Forelimb muscle (tissue), 1 donor: ENCODE measurements around the gene PLAAT4. TPM values are rescaled to one million over a fixed set of nuclear protein-coding genes. Genes with fewer than 3 reads are reported as not detected.
"Not testable (repeated sequence)": the region's sequence is repeated elsewhere in the genome, so short reads cannot be mapped to it uniquely, and the experiment has no call there.

Source experiments
- DNase-seq: peaks from one replicate; pipeline ENCODE4 v3.0.0-alpha.2; 2013; ENCODE audit warnings: low read depth
- polyA plus RNA-seq: library from polyadenylated mRNA; unstranded; fragments of 120-200 nt; gene quantifications from one replicate; pipeline ENCODE4 v1.2.1, GENCODE V29; 2013; ENCODE audit not compliant: insufficient read length

Gene PLAAT4
- polyA plus RNA-seq, 1 donor, result 2.9 TPM

- DNase-seq, result no peak
Observed at GRCh38 chr11:63537293-63538101, 889 bp downstream of the PLAAT4 start.

DNA sequence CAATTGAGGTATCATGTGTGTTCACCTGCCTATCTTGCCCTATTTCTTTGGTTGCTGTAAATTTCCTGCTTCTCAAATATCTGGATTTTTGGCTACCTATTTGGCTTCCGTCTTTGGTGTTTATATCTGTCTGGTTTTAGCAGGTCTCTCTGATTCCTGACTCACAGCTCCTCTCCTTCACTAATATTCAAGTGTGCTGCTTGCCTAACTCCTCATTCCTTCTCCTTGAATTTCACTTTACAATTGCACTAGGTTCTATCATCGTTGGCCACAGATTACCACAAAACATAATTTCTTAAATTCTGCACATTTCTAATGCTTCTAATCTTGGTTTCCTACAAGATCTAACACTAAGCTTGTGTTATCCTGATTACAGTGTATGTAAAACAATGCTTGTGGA lies 5.9 kb downstream of the PLAAT4 start:
- DNase-seq, result not testable (repeated sequence)

- DNase-seq, result no peak
Observed at GRCh38 chr11:63543711-63544110, 7.1 kb downstream of the PLAAT4 start.

DNA sequence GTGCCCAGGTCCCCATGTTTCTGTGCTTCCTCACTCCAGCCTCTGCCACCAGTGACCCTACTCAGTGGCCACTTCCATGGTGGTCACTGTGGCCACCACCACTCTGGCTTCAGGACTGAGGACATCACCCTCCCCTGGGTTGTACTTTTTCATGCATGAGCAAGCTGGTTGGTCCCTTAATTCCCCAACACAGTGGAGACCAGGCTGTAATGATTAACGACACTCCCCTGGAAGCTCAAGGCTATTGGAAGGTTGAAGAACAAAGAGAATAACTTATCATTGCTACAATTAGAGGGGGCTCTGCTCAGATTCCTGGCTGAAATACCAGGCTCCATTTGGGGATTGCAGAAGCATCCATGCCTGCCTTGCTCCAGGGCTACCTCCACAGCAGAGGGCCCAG lies 10.5 kb downstream of the PLAAT4 start:
- no peak for DNase-seq

DNA sequence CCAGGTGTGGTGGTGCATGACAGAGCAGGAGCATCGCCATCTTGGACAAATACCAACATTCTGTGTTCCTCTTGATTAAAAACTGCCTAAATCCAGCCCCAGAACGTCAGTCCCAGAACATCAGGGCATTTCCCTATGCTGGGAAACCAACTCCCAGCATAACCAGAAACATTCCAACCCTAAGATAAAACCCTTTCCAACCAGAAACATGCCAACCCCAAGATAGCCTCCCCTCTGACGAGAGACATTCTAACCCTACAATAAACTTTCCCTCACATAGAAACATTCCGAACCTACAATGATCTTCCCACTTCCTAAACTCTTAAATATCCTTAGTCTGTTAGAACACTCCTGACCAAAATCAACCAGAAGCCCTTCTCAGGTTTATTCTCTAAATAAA lies 11.6 kb downstream of the PLAAT4 start:
- DNase-seq, result no peak

- DNase-seq, result no peak
Observed at GRCh38 chr11:63549411-63549810, 12.8 kb downstream of the PLAAT4 start.

- DNase-seq, result not testable (repeated sequence)
Observed at GRCh38 chr11:63550156-63550700, 13.6 kb downstream of the PLAAT4 start.

GRCh38 chr11:63551091-63551888 lies 14.7 kb downstream of the PLAAT4 start:
- DNase-seq, result no peak

DNA sequence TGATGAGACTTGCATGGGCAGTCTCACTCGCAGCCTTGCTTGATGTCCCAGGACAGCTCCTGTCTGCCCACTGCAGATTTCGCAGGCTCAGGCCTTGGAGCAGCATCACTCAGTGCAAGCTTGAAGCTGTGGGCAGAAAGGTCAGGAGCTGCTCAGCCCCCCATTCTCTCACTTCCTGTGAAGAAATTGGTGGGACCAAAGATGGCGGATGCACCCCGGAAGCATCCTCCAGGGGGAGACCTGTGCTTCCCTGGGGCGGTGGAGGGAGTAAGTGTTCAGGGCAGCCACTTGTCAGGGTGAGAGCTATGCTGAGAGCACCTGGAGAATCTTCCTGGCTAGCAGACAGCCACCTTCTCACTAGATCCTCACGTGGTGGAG lies 15.3 kb downstream of the PLAAT4 start:
- DNase-seq, result no peak

DNA sequence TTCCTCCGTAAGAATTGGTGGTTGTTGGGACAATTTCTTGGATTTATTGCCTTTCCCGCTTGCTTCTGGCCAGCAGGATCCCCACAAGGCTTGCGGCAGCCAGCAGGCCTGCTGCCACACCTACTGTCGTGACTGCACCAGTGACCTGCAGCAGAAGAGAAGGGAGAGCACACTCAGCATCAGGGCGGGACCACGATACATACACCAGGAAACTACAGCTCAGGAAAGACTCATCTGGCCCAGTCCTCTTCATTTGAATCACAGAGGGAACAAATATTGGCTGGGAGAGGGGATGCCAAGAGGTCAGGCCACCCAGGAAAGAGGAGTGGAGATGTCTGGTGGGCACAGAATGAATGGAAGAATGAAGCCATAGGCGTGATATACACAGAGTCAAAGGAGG lies 16.3 kb downstream of the PLAAT4 start:
- DNase-seq, result no peak

- no peak for DNase-seq
Observed at GRCh38 chr11:63553759-63554158, 17.2 kb downstream of the PLAAT4 start.

GRCh38 chr11:63554877-63555223 lies 18.2 kb downstream of the PLAAT4 start:
- no peak for DNase-seq

- no peak for DNase-seq
Observed at GRCh38 chr11:63556404-63557013, 19.9 kb downstream of the PLAAT4 start.

DNA sequence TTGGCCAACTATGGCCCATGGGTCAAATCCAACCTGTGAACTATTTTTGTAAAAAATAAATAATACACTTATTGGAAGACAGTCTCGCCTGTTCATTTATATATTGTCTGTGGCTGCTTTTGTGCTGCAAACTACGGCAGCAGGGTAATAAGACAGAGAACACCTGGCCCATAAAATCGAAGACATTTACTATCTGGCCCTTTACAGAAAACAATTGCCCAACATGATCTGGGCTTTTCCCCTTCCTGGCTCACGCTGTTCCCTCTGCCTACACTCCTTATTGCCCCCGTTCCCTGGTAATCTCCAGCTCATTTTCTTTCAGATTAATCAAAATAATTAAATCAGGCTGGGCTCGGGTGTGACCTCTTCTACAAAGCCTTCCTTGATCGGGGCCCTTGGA lies 21.0 kb downstream of the PLAAT4 start:
- no peak for DNase-seq

DNA sequence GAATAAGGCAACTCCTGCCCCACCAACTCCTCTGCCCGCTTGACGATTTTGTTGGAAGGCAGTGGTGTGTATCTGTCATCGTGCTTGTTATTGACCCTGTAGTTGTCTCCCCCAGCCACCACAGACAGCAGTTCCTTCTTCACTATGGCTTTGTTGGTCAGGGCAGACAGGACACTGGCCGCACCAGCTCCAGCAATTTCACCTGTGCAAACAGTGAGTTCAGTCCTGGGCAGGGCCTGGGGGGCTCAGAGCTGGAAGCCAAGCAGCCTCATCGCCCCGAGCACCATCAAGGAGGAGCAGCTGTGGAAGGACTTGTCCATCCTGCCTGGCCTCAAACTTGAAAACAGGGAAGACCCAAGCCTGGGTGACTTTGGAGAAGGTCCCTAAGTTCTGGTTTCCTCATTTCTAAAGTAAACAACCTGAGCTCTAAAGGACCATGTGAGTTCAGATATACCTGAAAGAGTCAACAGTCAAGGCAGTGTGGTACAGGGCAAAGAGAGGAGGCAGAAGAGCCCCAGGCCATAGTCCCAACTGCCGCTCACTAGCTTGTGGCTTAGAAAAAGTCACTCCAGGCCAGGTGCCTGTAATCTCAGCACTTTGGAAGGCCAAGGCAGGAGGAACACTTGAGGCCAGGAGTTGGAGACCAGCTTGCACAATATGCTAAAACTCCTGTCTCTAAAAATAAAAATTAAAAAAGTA lies 22.0 kb downstream of the PLAAT4 start:
- no peak for DNase-seq

- DNase-seq, result no peak
Observed at GRCh38 chr11:63560506-63561180, 24.0 kb downstream of the PLAAT4 start.

DNA sequence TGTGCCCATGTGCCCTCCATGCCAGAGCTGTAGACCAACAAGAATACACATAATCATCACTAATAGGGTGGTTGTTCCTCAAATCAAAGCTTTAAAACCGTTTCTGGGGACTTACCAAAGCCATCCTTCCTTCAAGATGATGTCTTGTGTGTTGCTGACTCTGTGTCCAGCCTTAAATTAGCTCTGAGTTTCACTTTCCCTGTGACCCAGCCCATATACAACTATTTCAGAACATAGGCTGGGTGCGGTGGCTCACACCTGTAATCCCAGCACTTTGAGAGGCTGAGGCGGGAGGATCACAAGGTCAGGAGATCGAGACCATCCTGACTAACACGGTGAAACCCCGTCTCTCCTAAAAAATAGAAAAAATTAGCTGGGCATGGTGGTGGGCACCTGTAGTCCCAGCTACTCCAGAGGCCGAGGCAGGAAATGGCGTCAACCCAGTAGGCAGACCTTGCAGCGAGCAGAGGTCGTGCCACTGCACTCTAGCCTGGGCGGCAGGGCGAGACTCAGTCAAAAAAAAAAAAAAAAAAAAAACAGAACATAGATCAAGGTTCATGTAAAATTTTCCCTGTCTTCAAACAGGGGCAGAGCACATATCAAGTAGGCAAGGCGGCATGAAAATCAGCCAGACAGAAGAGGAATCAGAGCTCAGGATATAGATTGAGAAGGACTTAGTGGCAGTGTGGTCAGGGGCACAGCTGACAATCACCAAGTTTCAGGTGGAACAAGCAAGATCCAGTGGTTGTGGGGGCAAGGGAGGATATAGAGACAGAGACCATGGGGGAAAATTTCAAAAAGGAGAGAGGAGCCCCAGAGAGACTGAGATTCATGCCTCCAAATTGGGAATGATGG lies 26.8 kb downstream of the PLAAT4 start, which contains the start of gene PLAAT2:
TSS of gene PLAAT2 (minus strand) at position 179 of the 855 bp plus-strand sequence. CDS start at position 124, 55 bp downstream.
- DNase-seq, result no peak

DNA sequence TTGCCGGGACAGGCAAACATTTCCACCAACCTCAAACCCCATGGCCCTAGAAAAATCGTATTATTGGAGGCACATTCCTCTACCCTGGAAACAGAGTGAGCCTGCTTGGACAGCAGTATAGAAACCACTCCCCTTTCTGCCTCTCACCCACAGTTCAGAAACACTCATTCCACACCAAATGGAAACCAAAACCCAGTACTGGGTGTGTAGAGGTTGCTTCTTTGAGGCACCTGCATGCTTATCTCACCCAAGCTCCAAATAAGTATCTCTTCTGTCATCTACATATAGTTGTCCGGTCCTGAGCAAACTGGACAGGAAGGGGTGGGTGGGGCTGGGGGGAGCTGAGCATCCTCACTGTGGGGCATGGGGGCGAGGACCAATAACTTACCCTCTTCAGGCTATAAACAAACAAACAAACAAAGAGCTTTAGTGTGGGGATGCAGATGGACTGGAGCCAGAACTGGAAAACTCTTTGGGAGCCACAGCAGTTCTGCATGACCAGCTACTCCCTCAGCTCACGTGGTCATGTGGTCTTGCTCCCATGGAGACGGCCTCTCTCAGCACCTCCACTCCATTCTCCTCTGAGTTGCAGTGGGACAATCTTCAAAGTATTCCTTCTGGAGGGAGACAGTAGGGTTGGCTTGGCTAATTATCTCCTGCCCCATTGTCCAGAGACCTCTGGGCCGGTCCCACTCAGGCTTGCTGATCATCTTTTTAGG lies 27.6 kb downstream of the PLAAT4 start:
- no peak for DNase-seq

DNA sequence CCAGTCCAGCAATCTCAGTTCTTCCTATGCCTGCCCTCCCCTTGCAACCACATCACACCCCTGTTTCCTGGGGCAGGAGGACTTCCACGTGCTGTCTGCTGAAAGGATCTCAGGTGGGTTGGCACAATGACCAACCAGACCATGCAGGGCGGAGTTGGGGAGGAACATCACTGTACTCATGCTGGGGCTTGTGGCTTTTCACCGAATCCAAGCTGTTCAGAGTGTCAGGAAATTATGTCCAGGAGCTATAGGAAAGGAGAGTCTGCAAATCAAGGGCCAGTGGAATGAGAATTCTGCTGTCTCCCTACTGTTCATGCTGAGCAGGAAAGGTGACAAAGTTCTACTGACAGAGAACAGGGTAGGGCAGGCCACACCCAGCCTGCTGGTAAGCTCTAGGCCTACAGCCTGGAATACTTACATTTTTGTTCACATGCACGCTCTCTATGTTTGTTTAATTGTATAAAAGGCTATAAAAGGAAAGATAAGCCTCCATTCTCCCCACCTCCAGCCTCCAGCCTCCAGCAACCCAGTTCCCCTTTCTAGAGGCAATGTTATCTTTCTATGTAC lies 28.3 kb downstream of the PLAAT4 start:
- no peak for DNase-seq
